SK-N-SH treated with all-trans-retinoic acid at 6 μM for 48 hours (cell line): Measurements from ENCODE around the gene SH3BP5.

Experiments used
- ATAC-seq: fragments of 200-7000 bp; cut with Tn5 transposase; 3 replicates; pipeline ENCODE4 v1.9.1; 2020; ENCODE audit warnings: mild to moderate bottlenecking, moderate library complexity
- BACH2 ChIP-seq: fragments of 250-450 bp; sonication (Bioruptor Pico); IDR thresholded peaks from 2 replicates; pipeline ENCODE4 v1.9.0; 2021; ENCODE audit warnings: mild to moderate bottlenecking, borderline replicate concordance
- CSRNP3 ChIP-seq: fragments of 250-450 bp; sonication (Bioruptor Pico); IDR thresholded peaks from 2 replicates; pipeline ENCODE4 v1.5.1; 2021; ENCODE audit warnings: mild to moderate bottlenecking, moderate library complexity
- ESRRG ChIP-seq: fragments of 250-450 bp; sonication (Bioruptor Pico); IDR thresholded peaks from 2 replicates; pipeline ENCODE4 v1.6.1; 2021; ENCODE audit warnings: mild to moderate bottlenecking
- ISL1 ChIP-seq: fragments of 250-450 bp; sonication (Bioruptor Pico); IDR thresholded peaks from 2 replicates; pipeline ENCODE4 v2.1.2; 2022; ENCODE audit warnings: mild to moderate bottlenecking, moderate library complexity
- OSR1 ChIP-seq: fragments of 250-450 bp; sonication (Bioruptor Pico); IDR thresholded peaks from 2 replicates; pipeline ENCODE4 v1.8.0; 2022; ENCODE audit warnings: moderate library complexity, mild to moderate bottlenecking, inconsistent platforms
- PATZ1 ChIP-seq: fragments of 250-450 bp; sonication (Bioruptor Pico); IDR thresholded peaks from 2 replicates; pipeline ENCODE4 v1.8.0; 2020; ENCODE audit warnings: mild to moderate bottlenecking, moderate library complexity, borderline replicate concordance
- POU6F1 ChIP-seq: fragments of 250-450 bp; sonication (Bioruptor Pico); IDR thresholded peaks from 2 replicates; pipeline ENCODE4 v1.8.0; 2021; ENCODE audit warnings: low read depth, mild to moderate bottlenecking, moderate library complexity, borderline replicate concordance
- PPARA ChIP-seq: fragments of 250-450 bp; sonication (Bioruptor Pico); IDR thresholded peaks from 2 replicates; pipeline ENCODE4 v1.5.0; 2020; ENCODE audit warnings: mild to moderate bottlenecking, borderline replicate concordance
- RARB ChIP-seq: fragments of 250-450 bp; sonication (Bioruptor Pico); IDR thresholded peaks from 2 replicates; pipeline ENCODE4 v1.8.0; 2021; ENCODE audit warnings: mild to moderate bottlenecking, moderate library complexity
- SNAI2 ChIP-seq: fragments of 250-450 bp; sonication (Bioruptor Pico); IDR thresholded peaks from 2 replicates; pipeline ENCODE4 v1.5.0; 2020; ENCODE audit warnings: mild to moderate bottlenecking, moderate library complexity
- TCF4 ChIP-seq: fragments of 250-450 bp; sonication (Bioruptor Pico); IDR thresholded peaks from 2 replicates; pipeline ENCODE4 v1.8.0; 2021; ENCODE audit warnings: mild to moderate bottlenecking, moderate library complexity, borderline replicate concordance
- TOX ChIP-seq: fragments of 250-450 bp; sonication (Bioruptor Pico); IDR thresholded peaks from 2 replicates; pipeline ENCODE4 v1.8.0; 2021; ENCODE audit warnings: mild to moderate bottlenecking, moderate library complexity, borderline replicate concordance
- TSHZ2 ChIP-seq: fragments of 250-450 bp; sonication (Bioruptor Pico); IDR thresholded peaks from 2 replicates; pipeline ENCODE4 v1.5.0; 2020; ENCODE audit warnings: mild to moderate bottlenecking, moderate library complexity
- ZFP3 ChIP-seq: fragments of 250-450 bp; sonication (Bioruptor Pico); IDR thresholded peaks from 2 replicates; pipeline ENCODE4 v1.5.0; 2020; ENCODE audit warnings: mild to moderate bottlenecking, moderate library complexity
- ZFP30 ChIP-seq: fragments of 450-650 bp; formaldehyde crosslinking; IDR thresholded peaks from 2 replicates; pipeline ENCODE4 v1.5.0; 2022; ENCODE audit warnings: mild to moderate bottlenecking, moderate library complexity
- ZNF565 ChIP-seq: fragments of 450-650 bp; formaldehyde crosslinking; conservative IDR thresholded peaks from 2 replicates; pipeline ENCODE4 v1.5.0; 2020; ENCODE audit warnings: low read depth, mild to moderate bottlenecking, moderate library complexity
- ZNF70 ChIP-seq: fragments of 450-650 bp; formaldehyde crosslinking; IDR thresholded peaks from 2 replicates; pipeline ENCODE4 v1.5.0; 2020; ENCODE audit warnings: mild to moderate bottlenecking, moderate library complexity

The SH3BP5 gene

GRCh38 chr3:15329046-15330005 is 3.1 kb downstream of the SH3BP5 start:
- no peak for TF ChIP-seq CSRNP3 (CRISPR knock-in tag)
- no peak for TF ChIP-seq SNAI2 (CRISPR knock-in tag)
- TF ChIP-seq BACH2 (CRISPR knock-in tag) = no peak
- TF ChIP-seq ZNF565 = no peak
- TF ChIP-seq PPARA (CRISPR knock-in tag) = no peak
- no peak for TF ChIP-seq RARB (CRISPR knock-in tag)
- ATAC-seq = no peak

- TF ChIP-seq OSR1 (no peak), ZFP3 (CRISPR knock-in tag) (no peak)
- no peak for ATAC-seq
Observed at GRCh38 chr3:15327941-15328340, 4.4 kb downstream of the SH3BP5 start.

GRCh38 chr3:15326673-15327072 is 5.7 kb downstream of the SH3BP5 start:
- ATAC-seq = no peak
- TF ChIP-seq BACH2 (CRISPR knock-in tag) (no peak), ZFP30 (no peak), SNAI2 (CRISPR knock-in tag) (no peak), PPARA (CRISPR knock-in tag) (no peak), RARB (CRISPR knock-in tag) (no peak), PATZ1 (CRISPR knock-in tag) (no peak), ZNF70 (CRISPR knock-in tag) (no peak), ISL1 (CRISPR knock-in tag) (no peak), POU6F1 (CRISPR knock-in tag) (no peak), TSHZ2 (no peak), CSRNP3 (CRISPR knock-in tag) (no peak), TCF4 (no peak), ZFP3 (CRISPR knock-in tag) (no peak), ESRRG (CRISPR knock-in tag) (no peak)
- TF ChIP-seq, all 23 proteins: peak for 0

- no peak for TF ChIP-seq TSHZ2
- TF ChIP-seq CSRNP3 (CRISPR knock-in tag) = no peak
- no peak for TF ChIP-seq SNAI2 (CRISPR knock-in tag)
- TF ChIP-seq TOX (CRISPR knock-in tag) = no peak
- no peak for TF ChIP-seq ZNF70 (CRISPR knock-in tag)
- no peak for TF ChIP-seq TCF4
- ATAC-seq = no peak
Observed at GRCh38 chr3:15326037-15326436, 6.3 kb downstream of the SH3BP5 start.
